Measurements from ENCODE around the gene ZNF514. TPM values are rescaled to one million over a fixed set of nuclear protein-coding genes. Genes with fewer than 3 reads are reported as not detected.

Gene ZNF514
- total and polyA plus RNA-seq, 2 donors from 2014 or later: 11.1 to 21.8 TPM

DNA sequence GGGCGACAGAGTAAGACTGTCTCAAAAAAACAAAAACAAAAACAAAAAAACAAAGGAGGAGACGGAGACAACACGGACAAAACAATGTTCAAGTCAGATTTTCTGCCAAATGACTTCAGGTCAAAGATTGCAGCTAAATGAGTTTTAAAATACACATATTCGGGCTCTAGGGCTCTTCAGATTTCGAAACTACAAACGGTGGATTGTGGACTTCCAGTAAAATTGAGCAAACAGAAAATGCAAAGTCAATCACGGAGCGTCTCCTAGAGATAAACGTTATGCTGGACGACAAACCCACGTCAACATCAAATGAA, 38.6 kb downstream of the ZNF514 start:
- FAIRE-seq (no peak), DNase-seq (no peak)
- Histone ChIP-seq H3K36me3 (ENCODE audit: control insufficient read depth in 2 of 3, insufficient read depth in 3 of 3, low read length in 3 of 3) (no peaks in the 10 kb centered on the region), H3K27me3 (ENCODE audit: control insufficient read depth, insufficient read depth, low read length) (no peaks in the 10 kb centered on the region), H3K4me3 (ENCODE audit: low read length in 3 of 3) (peak overlapping the region; percentile 97 to 99 (median 98)), H3K4me1 (ENCODE audit: control insufficient read depth in 2 of 3, insufficient read depth in 2 of 3, low read depth in 1 of 3, low read length in 3 of 3) (peaks cover 0 to 9% (median 3%) of the 10 kb centered on the region in 3 donors), H3K9me3 (ENCODE audit: control insufficient read depth in 2 of 3, insufficient read depth in 1 of 3, low read length in 3 of 3) (no peaks in the 10 kb centered on the region), H3K27ac (ENCODE audit: low read depth in 2 of 2, low read length in 2 of 2) (peak overlapping the region; percentile 97), H3K9ac (ENCODE audit: low read length in 3 of 3) (peak overlapping the region; percentile 82 to 94 (median 91))
- intact Hi-C loops (cut with DNase I): no loop called here
- TF ChIP-seq, protein P1, sequence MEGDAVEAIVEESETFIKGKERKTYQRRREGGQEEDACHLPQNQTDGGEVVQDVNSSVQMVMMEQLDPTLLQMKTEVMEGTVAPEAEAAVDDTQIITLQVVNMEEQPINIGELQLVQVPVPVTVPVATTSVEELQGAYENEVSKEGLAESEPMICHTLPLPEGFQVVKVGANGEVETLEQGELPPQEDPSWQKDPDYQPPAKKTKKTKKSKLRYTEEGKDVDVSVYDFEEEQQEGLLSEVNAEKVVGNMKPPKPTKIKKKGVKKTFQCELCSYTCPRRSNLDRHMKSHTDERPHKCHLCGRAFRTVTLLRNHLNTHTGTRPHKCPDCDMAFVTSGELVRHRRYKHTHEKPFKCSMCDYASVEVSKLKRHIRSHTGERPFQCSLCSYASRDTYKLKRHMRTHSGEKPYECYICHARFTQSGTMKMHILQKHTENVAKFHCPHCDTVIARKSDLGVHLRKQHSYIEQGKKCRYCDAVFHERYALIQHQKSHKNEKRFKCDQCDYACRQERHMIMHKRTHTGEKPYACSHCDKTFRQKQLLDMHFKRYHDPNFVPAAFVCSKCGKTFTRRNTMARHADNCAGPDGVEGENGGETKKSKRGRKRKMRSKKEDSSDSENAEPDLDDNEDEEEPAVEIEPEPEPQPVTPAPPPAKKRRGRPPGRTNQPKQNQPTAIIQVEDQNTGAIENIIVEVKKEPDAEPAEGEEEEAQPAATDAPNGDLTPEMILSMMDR (IDR thresholded peaks at IDR 0.05; ENCODE audit: borderline replicate concordance, extremely low read depth, insufficient read depth): no peak

DNA sequence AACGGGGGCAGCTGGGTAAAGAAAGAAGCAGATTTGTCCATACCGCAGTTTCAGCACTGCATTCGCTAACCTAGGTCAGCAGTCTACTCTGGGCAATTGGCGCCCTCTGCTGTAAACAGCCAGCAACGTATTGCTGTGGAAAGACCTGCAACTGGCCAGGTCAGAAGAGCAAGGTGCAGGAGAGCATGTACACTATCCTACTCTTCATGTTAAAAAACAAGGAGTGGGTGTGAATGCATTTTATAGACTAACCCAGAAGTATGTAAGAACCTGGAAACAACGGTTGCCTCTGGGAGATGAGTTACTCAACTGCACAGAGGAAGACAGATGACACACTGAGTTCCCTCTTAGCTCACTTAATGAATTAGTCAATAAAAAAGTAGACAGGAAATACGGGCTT, 44.2 kb downstream of the ZNF514 start:
- H3K9me3 ChIP-seq (ENCODE audit: control insufficient read depth in 2 of 3, insufficient read depth in 1 of 3, low read length in 3 of 3): no peaks in the 10 kb centered on the region
- H3K9ac ChIP-seq (ENCODE audit: low read length in 3 of 3): no peak overlapping the region
- peaks cover 0 to 3% (median 1%) of the 10 kb centered on the region in 3 donors for H3K4me1 ChIP-seq (ENCODE audit: control insufficient read depth in 2 of 3, insufficient read depth in 2 of 3, low read depth in 1 of 3, low read length in 3 of 3)
- H3K36me3 ChIP-seq (ENCODE audit: control insufficient read depth in 2 of 3, insufficient read depth in 3 of 3, low read length in 3 of 3): peaks cover 0 to 6% (median 1%) of the 10 kb centered on the region in 3 donors
- H3K27ac ChIP-seq (ENCODE audit: low read depth in 2 of 2, low read length in 2 of 2): no peak overlapping the region
- H3K27me3 ChIP-seq (ENCODE audit: control insufficient read depth, insufficient read depth, low read length): no peaks in the 10 kb centered on the region
- no peak overlapping the region for H3K4me3 ChIP-seq (ENCODE audit: low read length in 3 of 3)
- TF ChIP-seq, protein P1 (IDR thresholded peaks at IDR 0.05; ENCODE audit: borderline replicate concordance, extremely low read depth, insufficient read depth): peak; percentile 83
- peak; percentile 76 to 86 (median 80) for DNase-seq
- intact Hi-C loops (cut with DNase I): no loop called here
- FAIRE-seq: no peak

DNA sequence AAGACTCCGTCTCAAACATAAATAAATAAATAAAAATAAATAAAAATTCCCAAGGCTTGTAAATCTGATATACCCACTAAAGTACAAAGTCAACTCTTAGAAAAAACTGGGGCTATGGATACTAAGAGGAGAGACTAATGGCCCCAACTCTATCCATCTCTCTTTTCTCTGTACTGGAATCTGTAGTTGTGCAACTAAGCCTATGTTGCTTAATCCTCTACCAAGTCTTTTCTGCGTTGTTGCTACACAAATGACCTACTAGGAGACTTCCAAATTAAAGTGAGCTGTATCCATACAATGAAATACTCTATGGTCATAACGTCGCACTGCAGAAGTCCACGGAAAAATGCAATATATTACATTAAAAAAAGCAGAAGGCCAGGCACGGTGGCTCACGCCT, 46.2 kb downstream of the ZNF514 start:
- Histone ChIP-seq H3K27ac (ENCODE audit: low read depth in 2 of 2, low read length in 2 of 2) (no peak overlapping the region), H3K9ac (ENCODE audit: low read length in 3 of 3) (no peak overlapping the region), H3K4me1 (ENCODE audit: control insufficient read depth in 2 of 3, insufficient read depth in 2 of 3, low read depth in 1 of 3, low read length in 3 of 3) (peaks cover 0 to 3% (median 0%) of the 10 kb centered on the region in 3 donors), H3K27me3 (ENCODE audit: control insufficient read depth, insufficient read depth, low read length) (no peaks in the 10 kb centered on the region), H3K36me3 (ENCODE audit: control insufficient read depth in 2 of 3, insufficient read depth in 3 of 3, low read length in 3 of 3) (peaks cover 6 to 17% (median 13%) of the 10 kb centered on the region in 3 donors), H3K9me3 (ENCODE audit: control insufficient read depth in 2 of 3, insufficient read depth in 1 of 3, low read length in 3 of 3) (no peaks in the 10 kb centered on the region), H3K4me3 (ENCODE audit: low read length in 3 of 3) (no peak overlapping the region)
- TF ChIP-seq, protein P1 (IDR thresholded peaks at IDR 0.05; ENCODE audit: borderline replicate concordance, extremely low read depth, insufficient read depth): no peak
- no peak for DNase-seq
- intact Hi-C loops (cut with DNase I): no loop called here
- FAIRE-seq: no peak

DNA sequence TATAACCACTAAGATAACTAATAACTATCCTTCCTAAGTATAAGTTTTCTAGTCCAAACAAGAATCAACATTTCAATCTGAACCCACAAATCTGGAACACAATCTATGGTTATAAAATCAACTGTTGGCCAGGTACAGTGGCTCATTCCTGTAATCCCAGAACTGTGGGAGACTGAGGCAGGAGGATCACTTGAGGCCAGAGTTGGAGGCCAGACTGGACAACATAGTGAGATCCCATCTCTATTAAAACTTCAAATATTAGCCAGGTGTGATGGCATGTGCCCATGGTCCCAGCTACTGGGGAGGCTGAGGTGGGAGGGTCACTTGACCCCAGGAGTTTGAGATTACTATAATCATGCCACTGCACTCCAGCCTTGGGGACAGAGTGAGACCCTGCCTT, 49.3 kb downstream of the ZNF514 start:
- Histone ChIP-seq H3K36me3 (ENCODE audit: control insufficient read depth in 2 of 3, insufficient read depth in 3 of 3, low read length in 3 of 3) (peaks cover 15 to 39% (median 37%) of the 10 kb centered on the region in 3 donors), H3K9ac (ENCODE audit: low read length in 3 of 3) (no peak overlapping the region)

More for the DNA sequence above, 49.3 kb downstream of the ZNF514 start:
- DNase-seq (no peak), FAIRE-seq (no peak)
- no peaks in the 10 kb centered on the region for H3K4me1 ChIP-seq (ENCODE audit: control insufficient read depth in 2 of 3, insufficient read depth in 2 of 3, low read depth in 1 of 3, low read length in 3 of 3)
- no peak overlapping the region for H3K27ac ChIP-seq (ENCODE audit: low read depth in 2 of 2, low read length in 2 of 2)
- intact Hi-C loops (cut with DNase I): no loop called here
- no peaks in the 10 kb centered on the region for H3K27me3 ChIP-seq (ENCODE audit: control insufficient read depth, insufficient read depth, low read length)
- no peaks in the 10 kb centered on the region for H3K9me3 ChIP-seq (ENCODE audit: control insufficient read depth in 2 of 3, insufficient read depth in 1 of 3, low read length in 3 of 3)
- H3K4me3 ChIP-seq (ENCODE audit: low read length in 3 of 3): no peak overlapping the region
- TF ChIP-seq, protein P1 (IDR thresholded peaks at IDR 0.05; ENCODE audit: borderline replicate concordance, extremely low read depth, insufficient read depth): no peak
